GM18873 (cell line): ENCODE results near the gene SEMA6B.
"Not testable (repeated sequence)": the region's sequence is repeated elsewhere in the genome, so short reads cannot be mapped to it uniquely, and the experiment has no call there.

Source experiments
- ATAC-seq: cut with Tn5 transposase; IDR thresholded peaks from one replicate; pipeline ENCODE4 v1.9.1; 2021; ENCODE audit warnings: mild to moderate bottlenecking, moderate library complexity, moderate number of reproducible peaks; ENCODE audit not compliant: unreplicated experiment, low FRiP score

SEMA6B gene

GRCh38 chr19:4550479-4551050, 8.9 kb downstream of the SEMA6B start:
- no peak for ATAC-seq

DNA sequence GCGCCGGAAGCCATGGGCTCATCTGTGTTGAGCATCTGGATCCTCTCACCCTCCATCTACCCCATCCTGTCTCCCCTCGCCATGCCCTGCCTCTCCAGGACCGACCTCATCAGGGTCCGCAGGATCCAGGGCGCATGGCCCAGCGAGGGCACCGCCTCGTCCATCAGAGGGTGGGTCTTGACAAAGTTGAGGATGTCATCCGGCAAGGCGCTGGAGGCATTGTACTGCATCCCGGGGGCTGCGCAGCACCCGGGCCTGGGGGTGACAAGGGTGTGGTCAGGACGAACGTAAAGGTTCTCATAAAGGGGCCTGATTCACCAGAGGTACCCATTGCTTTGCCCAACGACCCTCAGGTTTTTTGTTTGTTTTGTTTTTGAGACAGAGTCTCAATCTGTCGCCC, 9.5 kb downstream of the SEMA6B start:
- no peak for ATAC-seq

DNA sequence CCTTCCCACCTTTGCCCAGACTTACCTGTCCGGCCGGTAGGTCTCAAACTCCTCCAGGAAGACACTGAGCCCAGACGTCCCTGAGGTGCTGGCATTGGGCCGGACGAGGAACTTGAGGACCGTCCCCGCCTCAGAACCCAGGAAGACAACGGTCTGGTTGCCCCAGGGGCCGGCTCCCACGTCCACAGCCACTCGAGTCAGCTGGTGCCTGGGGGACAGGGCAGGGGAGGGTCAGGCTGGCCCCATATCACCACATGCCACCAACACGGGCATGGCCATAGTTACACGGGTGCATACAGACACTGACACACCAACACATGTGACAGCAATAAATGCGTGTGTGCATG, 11.3 kb downstream of the SEMA6B start:
- ATAC-seq = no peak

DNA sequence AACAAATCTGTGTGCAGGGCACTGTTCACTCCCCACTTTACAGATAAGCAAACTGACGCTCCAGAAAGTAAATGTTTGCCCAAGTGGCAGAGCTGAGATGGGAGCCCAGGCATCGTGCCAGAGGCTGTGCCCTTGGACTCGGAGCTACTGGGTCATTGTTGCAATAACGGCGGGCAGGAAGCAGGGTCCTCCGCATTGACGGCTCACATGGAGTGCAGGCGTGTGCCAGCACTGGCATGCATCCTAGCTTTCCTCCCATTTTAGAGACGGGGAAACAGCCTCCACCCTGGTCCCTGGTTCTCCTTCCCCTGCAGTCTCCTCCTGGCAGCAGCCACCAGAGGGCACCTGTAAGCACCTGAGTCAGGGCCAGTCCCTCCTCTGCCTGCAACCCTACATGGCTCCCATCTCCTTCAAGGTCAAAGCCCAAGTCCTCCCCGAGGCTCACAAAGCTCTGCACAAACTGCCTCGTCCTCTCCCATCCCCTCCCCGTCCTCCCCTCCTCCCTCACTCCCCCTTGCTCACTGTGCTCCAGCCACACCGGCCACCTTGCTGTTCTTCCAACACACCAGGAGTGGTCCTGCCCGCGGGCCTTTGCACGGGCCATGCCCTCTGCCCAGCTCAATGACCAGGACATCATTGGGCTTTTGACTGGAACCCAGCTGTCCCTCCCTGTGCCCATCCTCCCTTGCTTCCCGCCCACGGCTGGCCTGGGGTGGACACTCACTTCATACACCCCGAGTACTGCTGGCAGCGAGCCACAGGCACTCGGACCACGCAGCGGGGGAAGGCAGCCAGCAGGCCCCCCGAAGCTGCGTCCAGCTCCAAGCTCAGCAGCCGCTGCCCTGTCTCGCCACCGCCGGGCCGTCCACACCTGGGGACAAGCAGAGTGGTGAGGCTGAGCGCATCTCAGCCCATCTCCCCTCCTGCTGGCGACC, 11.9 kb downstream of the SEMA6B start:
- ATAC-seq = no peak

DNA sequence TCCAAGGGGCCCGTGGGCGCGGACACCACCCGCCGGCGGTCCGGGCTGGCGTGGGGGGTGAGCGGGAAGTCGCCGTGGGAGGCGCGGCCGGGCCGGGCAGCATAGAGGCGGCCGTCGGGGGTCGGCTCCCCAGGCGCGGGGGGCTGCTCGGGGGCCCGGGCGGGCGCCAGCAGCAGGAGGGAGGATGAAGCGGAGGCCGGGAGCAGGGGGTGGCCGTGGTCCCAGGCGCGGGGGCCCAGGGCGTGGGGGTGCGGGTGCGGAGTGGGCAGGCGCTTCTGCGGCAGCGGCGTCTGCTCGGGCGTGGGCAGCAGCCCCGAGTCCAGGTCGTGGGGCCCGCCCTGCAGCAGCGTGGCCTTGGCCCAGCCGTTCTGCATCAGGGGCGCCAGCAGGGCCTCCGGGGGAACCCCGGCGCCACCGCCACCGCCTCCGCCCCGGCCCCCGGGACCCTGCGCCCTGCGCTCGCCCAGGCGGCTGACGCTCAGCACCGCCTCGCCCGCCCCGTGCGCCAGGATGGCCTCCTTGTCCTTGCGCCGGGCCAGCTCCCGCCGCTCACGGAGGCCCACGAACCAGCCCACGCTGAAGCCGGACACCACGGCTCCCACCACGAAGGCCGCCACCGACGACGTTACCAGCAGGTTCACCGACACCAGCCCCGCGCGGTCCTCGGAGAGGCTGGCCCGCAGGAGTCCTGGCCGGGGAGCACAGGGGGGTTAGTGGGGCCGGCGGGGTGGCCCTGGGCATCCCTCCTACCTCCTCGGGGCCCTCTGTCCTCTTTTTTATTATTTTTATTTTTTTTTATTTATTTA, 15.4 kb downstream of the SEMA6B start:
- no peak for ATAC-seq

DNA sequence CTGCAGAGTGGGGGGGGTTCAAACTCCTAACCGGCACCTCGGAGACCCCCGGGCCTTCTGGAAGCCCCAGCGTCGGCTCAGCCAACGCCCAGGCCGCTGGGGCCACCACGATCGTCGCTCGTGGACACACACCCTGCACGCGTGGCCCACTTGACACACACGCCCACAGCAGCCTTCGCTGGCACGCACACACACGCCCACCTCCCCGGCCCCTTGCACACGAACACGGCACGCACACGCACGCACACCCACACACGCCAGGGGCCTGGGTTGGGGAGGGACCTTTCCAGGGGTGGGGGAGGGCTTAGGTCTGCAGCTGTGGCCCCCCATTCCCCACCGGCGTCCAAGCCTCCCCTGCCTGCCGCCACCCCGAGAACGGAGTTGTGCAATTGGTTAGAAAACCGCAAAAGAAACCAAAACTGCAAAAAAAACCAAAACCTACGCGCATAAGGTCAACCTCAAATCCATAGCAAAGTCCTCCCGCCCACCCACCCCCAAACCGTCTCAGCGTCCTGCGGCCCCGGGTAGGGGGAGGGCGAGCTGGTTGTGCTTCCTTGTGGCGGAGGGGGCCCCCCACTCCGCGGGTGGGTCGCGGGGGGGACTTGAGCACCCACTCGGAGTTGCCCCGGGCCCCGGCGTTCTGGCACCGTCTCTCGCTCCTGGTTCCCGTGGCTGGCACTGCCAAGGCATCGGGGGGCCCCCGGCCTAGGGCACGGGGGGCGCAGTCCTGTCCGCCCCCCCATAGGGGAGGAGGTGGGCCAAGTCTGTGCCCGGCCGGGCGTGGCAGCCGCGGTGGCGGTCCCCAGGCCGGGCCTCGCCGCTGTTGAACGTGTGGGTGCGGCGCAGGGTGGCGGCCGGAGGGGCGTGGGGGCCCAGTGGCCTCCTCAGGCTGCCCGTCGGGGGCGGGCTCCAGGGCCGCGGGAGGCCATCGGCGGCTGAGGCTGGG, 16.3 kb downstream of the SEMA6B start:
- no peak for ATAC-seq

DNA sequence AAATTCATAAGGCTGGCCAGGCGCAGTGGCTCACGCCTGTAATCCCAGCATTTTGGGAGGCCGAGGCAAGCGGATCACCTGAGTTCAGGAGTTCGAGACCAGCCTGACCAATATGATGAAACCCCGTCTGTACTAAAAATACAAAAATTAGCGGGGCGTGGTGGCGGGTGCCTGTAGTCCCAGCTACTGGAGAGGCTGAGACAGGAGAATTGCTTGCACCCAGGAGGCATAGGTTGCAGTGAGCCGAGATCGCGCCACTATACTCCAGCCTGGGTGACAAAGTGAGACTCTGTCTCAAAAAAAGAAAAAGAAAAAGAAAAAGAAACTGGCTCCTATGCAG, 17.7 kb downstream of the SEMA6B start:
- not testable (repeated sequence) for ATAC-seq

GRCh38 chr19:4541114-4541805, 18.2 kb downstream of the SEMA6B start:
- no peak for ATAC-seq

DNA sequence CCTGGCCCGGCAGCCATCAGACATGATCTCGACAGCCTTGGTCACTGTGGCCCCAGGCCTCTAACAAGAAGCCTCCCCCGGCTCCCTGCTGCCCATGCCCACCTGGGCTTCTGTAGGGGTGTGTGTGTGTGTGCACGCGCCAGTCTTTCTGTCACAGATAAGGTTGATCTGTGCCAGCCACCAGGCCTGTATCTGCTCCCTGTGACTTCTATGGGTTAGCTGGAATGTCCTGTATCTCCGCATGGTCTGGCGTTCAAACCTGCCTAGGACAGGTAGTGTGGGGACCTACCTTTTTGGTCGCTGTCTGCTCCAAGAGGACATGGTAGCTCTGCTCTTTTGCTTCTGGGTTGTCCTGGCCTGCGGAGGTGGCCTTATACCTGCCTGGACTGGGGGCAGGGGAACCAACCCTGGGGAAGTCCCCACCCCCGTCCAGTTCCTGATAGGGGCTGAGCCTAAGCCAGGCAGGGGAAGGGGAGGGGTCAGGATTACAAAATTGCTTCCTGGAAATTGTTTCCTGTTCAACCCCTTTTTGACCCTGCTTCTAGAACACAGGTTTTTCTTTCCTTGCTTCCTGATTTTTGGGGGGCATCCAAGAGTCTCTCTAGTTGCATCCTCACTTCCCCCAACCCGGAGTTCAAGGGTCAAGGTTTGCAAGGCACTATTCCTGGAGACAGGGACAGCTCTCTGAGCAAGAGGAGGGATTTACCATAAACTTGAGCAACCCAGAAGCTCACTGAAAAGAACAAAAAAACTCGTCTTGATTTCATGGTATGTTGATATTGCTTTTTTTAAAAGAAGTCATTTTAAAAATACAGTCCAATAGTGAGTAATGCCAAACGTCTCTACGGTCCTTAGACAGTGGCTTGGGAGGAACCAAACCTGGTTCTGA, 19.5 kb downstream of the SEMA6B start, which contains the start of gene LRG1:
Gene LRG1, minus strand, starts transcription at position 344 of the 889 bp plus-strand sequence. Its CDS starts 23 bp downstream, at position 321.
- ATAC-seq = no peak

- ATAC-seq = no peak
Observed at GRCh38 chr19:4539169-4539692, 20.3 kb downstream of the SEMA6B start.

DNA sequence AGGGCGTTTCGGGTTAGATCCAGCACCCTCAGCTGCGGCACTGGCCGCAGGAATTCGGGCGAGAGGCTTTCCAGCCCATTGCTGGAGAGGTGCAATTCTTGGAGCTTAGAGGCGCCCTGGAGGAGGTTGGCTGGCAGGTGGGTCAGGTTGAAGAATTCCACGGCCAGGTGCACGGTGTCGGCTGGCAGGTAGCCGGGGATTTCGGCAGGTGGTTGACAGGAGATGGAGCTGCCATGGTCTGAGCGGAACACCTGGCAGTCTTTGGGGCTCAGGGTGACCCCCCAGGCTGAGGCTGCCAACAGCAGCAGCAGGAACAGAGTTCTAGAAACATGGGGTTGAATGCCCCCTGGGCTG, 20.9 kb downstream of the SEMA6B start:
- no peak for ATAC-seq

- no peak for ATAC-seq
Observed at GRCh38 chr19:4537953-4538600, 21.4 kb downstream of the SEMA6B start.

- no peak for ATAC-seq
Observed at GRCh38 chr19:4536798-4537197, 22.7 kb downstream of the SEMA6B start.

GRCh38 chr19:4534836-4535658, 24.4 kb downstream of the SEMA6B start, which contains the start of gene PLIN5:
Gene PLIN5, minus strand, starts transcription at chr19:4535224. Its CDS starts 1,150 bp downstream, at chr19:4534074.
- ATAC-seq = no peak

DNA sequence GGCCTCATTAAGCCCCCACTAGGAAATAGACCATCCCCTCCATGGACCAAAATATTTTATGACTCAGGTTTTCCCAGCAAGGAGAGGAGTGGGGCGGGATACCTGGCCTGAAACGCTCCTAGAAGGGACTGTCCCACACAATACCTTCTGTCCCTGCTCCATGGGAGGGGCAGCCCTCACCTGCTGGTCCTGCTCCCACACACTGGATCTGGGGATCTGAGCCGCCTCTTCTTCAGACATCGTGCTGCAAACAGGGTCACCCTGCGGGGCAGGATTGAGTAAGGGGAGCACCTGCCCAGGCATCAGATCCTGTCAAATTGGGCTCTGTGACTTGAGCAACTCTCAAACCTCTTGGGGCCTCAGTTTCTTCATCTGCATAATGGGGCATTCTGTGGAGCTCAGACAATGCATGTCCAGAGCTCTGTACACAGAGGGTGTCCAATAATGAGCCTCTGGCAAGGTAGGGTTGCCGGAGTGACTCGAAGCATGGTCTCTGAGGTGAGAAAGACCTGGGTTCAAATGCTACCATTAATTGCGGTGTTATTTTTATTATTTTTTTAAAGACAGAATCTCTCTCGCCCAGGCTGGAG, 25.6 kb downstream of the SEMA6B start:
- no peak for ATAC-seq

- no peak for ATAC-seq
Observed at GRCh38 chr19:4533334-4533733, 26.1 kb downstream of the SEMA6B start.
